ENCODE results near the gene HOXA1.

Gene HOXA1

GRCh38 chr7:27116031-27116961 lies 20.5 kb upstream of the HOXA1 start (continued):
- no peak for TF ChIP-seq ZNF16 (tag by site-specific recombination; IDR thresholded peaks at IDR 0.05; ENCODE audit: low read depth)
- TF ChIP-seq PRDM1 (tag by site-specific recombination; IDR thresholded peaks at IDR 0.05): no peak
- no peak for TF ChIP-seq ZNF174 (tag by site-specific recombination; IDR thresholded peaks at IDR 0.05)
- TF ChIP-seq ZBTB48 (tag by site-specific recombination; IDR thresholded peaks at IDR 0.05): no peak
- TF ChIP-seq MZF1 (tag by site-specific recombination; IDR thresholded peaks at IDR 0.05; ENCODE audit: borderline replicate concordance): peak; percentile 30; the same call in 1 of the 2 replicates
- TF ChIP-seq ZBTB17 (tag by site-specific recombination; IDR thresholded peaks at IDR 0.05): peak; percentile 73
- TF ChIP-seq YY2 (tag by site-specific recombination; IDR thresholded peaks at IDR 0.05): no peak
- 0 out of 2 replicates have a peak, but pooled peaks have one; percentile 66 for TF ChIP-seq TSHZ1 (tag by site-specific recombination; IDR thresholded peaks at IDR 0.05; ENCODE audit: borderline replicate concordance)
- no peak for TF ChIP-seq ZFP41 (tag by site-specific recombination; IDR thresholded peaks at IDR 0.05; ENCODE audit: borderline replicate concordance)
- TF ChIP-seq ZNF660 (tag by site-specific recombination; IDR thresholded peaks at IDR 0.05): no peak
- peak; percentile 83 for TF ChIP-seq ZBTB20 (tag by site-specific recombination; IDR thresholded peaks at IDR 0.05)
- no peak for TF ChIP-seq MYNN (tag by site-specific recombination; IDR thresholded peaks at IDR 0.05; ENCODE audit: borderline replicate concordance)
- TF ChIP-seq, protein P1, sequence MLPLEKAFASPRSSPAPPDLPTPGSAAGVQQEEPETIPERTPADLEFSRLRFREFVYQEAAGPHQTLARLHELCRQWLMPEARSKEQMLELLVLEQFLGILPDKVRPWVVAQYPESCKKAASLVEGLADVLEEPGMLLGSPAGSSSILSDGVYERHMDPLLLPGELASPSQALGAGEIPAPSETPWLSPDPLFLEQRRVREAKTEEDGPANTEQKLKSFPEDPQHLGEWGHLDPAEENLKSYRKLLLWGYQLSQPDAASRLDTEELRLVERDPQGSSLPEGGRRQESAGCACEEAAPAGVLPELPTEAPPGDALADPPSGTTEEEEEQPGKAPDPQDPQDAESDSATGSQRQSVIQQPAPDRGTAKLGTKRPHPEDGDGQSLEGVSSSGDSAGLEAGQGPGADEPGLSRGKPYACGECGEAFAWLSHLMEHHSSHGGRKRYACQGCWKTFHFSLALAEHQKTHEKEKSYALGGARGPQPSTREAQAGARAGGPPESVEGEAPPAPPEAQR (tag by site-specific recombination; IDR thresholded peaks at IDR 0.05): no peak
- TF ChIP-seq KLF8 (tag by site-specific recombination; IDR thresholded peaks at IDR 0.05): no peak

DNA sequence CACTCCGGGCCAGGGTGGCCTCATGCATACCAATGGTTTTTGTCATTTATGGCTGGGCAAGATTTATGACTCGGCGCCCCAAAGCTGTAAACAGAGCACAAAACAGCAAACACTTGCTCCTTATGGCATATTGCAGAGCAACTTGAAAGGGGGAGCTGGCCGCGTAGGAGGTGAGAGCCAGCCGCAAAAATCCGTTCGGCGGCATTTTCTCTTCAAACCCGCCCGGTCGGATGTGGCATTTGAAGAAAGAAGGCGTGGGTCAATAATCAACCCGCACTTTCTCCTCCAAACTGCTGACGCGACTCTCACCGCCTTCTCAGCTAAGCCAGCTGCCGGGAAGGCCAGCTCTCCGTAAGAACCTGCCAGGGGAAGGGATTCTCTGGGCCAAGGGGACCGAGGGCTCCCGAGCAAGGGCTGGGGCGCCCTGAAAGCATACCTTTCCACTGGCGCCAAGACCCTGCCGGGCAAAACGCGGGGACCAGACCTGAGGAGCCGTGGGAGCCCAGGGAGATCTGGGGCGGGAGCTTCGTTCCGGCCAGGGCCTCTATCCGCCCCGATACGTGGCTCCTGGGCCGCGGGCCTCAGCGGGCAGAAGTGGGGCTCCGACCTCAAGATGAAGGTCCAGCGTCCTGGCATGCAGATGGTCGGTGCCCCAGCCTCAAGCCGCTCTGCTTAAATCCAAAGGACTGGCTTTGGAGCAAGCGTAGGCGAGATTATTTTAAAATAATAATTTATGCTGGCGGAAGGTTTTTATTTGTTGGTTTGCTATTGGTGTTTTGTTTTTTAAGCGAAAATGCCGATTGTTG lies 19.6 kb upstream of the HOXA1 start:
- POLR2A ChIA-PET: interaction anchor here (0.7 to 3.6 kb wide), 13 partner anchors 13 to 424 kb away, joined by 3 to 32 read pairs (median 3); partner anchors contain the start of genes HOXA1, HOXA3, HOXA4 and HOXA5
- Histone ChIP-seq H3K27ac (ENCODE audit: extremely low read depth, low read depth, low read length) (peak overlapping the region; percentile 99), H3K36me3 (ENCODE audit: control insufficient read depth in 2 of 2, insufficient read depth in 1 of 2, low read length in 2 of 2) (peaks cover 0 to 16% of the 10 kb centered on the region in 2 experiments; a peak in 1 of 3 replicates), H3K4me3 (ENCODE audit: low read depth, low read length) (peak overlapping the region; percentile 70), H3K4me1 (ENCODE audit: control insufficient read depth, insufficient read depth, low read length) (peaks cover 27% of the 10 kb centered on the region), H3K9me3 (ENCODE audit: control insufficient read depth, insufficient read depth, low read depth, low read length) (no peaks in the 10 kb centered on the region)
- CTCF ChIA-PET: interaction anchor here (0.6 to 2.6 kb wide), 10 partner anchors 13 to 260 kb away, joined by 3 to 14 read pairs (median 4); partner anchors contain the start of gene HOXA5
- no peak for TF ChIP-seq ZNF433 (tag by site-specific recombination; IDR thresholded peaks at IDR 0.05; ENCODE audit: low read depth)
- TF ChIP-seq HOXC10 (CRISPR knock-in tag; IDR thresholded peaks at IDR 0.05): 0 out of 2 replicates have a peak, but pooled peaks have one; percentile 62
- TF ChIP-seq ZFP37 (tag by site-specific recombination; IDR thresholded peaks at IDR 0.05): peak; percentile 96
- TF ChIP-seq, protein P2, sequence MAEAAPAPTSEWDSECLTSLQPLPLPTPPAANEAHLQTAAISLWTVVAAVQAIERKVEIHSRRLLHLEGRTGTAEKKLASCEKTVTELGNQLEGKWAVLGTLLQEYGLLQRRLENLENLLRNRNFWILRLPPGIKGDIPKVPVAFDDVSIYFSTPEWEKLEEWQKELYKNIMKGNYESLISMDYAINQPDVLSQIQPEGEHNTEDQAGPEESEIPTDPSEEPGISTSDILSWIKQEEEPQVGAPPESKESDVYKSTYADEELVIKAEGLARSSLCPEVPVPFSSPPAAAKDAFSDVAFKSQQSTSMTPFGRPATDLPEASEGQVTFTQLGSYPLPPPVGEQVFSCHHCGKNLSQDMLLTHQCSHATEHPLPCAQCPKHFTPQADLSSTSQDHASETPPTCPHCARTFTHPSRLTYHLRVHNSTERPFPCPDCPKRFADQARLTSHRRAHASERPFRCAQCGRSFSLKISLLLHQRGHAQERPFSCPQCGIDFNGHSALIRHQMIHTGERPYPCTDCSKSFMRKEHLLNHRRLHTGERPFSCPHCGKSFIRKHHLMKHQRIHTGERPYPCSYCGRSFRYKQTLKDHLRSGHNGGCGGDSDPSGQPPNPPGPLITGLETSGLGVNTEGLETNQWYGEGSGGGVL (tag by site-specific recombination; IDR thresholded peaks at IDR 0.05): peak; percentile 58
- peak; percentile 34; the same call in 1 of the 2 replicates for TF ChIP-seq BCL11A (tag by site-specific recombination; IDR thresholded peaks at IDR 0.05; ENCODE audit: low read depth)
- TF ChIP-seq TSHZ1 (tag by site-specific recombination; IDR thresholded peaks at IDR 0.05; ENCODE audit: borderline replicate concordance): peak; percentile 81

Measured in HEK293 (cell line).